IMR-90 (cell line): Measurements from ENCODE around the gene SEMA4A.

Source experiments
- CEBPB ChIP-seq: IDR thresholded peaks from 2 replicates; pipeline ENCODE4 v1.6.1; 2012; ENCODE audit warnings: low read depth, low read length, improper control_type of control experiment
- CTCF ChIP-seq: conservative IDR thresholded peaks from 2 replicates; pipeline ENCODE4 v1.5.1; 2012; ENCODE audit warnings: mild to moderate bottlenecking, low read depth, low read length, improper control_type of control experiment
- ELK1 ChIP-seq: fragments of 150-350 bp; IDR thresholded peaks from 2 replicates; pipeline ENCODE4 v1.6.1; 2016; ENCODE audit warnings: low read depth, mild to moderate bottlenecking, low read length, moderate library complexity, borderline replicate concordance
- MAFK ChIP-seq: IDR thresholded peaks from 2 replicates; pipeline ENCODE4 v1.6.1; 2012; ENCODE audit warnings: low read depth, low read length, improper control_type of control experiment
- POLR2A ChIP-seq: IDR thresholded peaks from 2 replicates; pipeline ENCODE4 v1.6.1; 2012; ENCODE audit warnings: mild to moderate bottlenecking, low read depth, low read length
- RAD21 ChIP-seq: IDR thresholded peaks from 2 replicates; pipeline ENCODE4 v1.6.1; 2012; ENCODE audit warnings: low read length, improper control_type of control experiment
- RCOR1 ChIP-seq: IDR thresholded peaks from 2 replicates; pipeline ENCODE4 v1.6.1; 2012; ENCODE audit warnings: mild to moderate bottlenecking, low read length, improper control_type of control experiment; ENCODE audit not compliant: insufficient replicate concordance
- RFX5 ChIP-seq: IDR thresholded peaks from 2 replicates; pipeline ENCODE4 v1.8.0; 2012; ENCODE audit warnings: low read depth, mild to moderate bottlenecking, low read length, moderate library complexity
- USF2 ChIP-seq: fragments of 150-350 bp; IDR thresholded peaks from 2 replicates; pipeline ENCODE4 v1.6.1; 2017; ENCODE audit warnings: mild to moderate bottlenecking, antibody characterized with exemption, low read length, low read depth

GRCh38 chr1:156113282-156113950 is 40.0 kb upstream of the SEMA4A start:
- TF ChIP-seq CTCF (no peak), ELK1 (no peak), POLR2A (no peak), RAD21 (no peak), USF2 (no peak), RCOR1 (no peak), MAFK (no peak), CEBPB (no peak), RFX5 (no peak)
